Activated CD8-positive, alpha-beta memory T cell treated with anti-CD3 and anti-CD28 coated beads for 48 hours (primary cell): ENCODE measurements around the gene NCAPH2.
A peak's percentile ranks its signal among the peaks of the same experiment; 100 is the strongest.

ENCODE experiments used
- DNase-seq, 3 experiments: peaks; one replicate each; pipeline ENCODE4 v3.0.0-alpha.2; 2020; ENCODE audit warnings: low read depth in 2 of 3, low spot score in 2 of 3

The NCAPH2 gene

GRCh38 chr22:50507991-50508884, at the start of gene NCAPH2:
Gene NCAPH2, plus strand, starts transcription at chr22:50508224. Its CDS starts 114 bp downstream, at chr22:50508338.
- DNase-seq = peak; percentile 98 to 99 (median 99)

GRCh38 chr22:50459016-50459415, 49.0 kb upstream of the NCAPH2 start:
- DNase-seq = no peak

GRCh38 chr22:50459496-50460140, 48.4 kb upstream of the NCAPH2 start:
- no peak for DNase-seq

GRCh38 chr22:50460938-50461337, 47.1 kb upstream of the NCAPH2 start:
- DNase-seq = no peak

GRCh38 chr22:50461536-50461935, 46.5 kb upstream of the NCAPH2 start:
- DNase-seq = no peak

GRCh38 chr22:50461979-50462540, 46.0 kb upstream of the NCAPH2 start:
- DNase-seq = no peak

GRCh38 chr22:50463188-50463900, 44.7 kb upstream of the NCAPH2 start:
- no peak for DNase-seq

GRCh38 chr22:50464451-50464850, 43.6 kb upstream of the NCAPH2 start:
- DNase-seq = no peak

GRCh38 chr22:50465066-50465930, 42.7 kb upstream of the NCAPH2 start:
- DNase-seq = no peak

DNA sequence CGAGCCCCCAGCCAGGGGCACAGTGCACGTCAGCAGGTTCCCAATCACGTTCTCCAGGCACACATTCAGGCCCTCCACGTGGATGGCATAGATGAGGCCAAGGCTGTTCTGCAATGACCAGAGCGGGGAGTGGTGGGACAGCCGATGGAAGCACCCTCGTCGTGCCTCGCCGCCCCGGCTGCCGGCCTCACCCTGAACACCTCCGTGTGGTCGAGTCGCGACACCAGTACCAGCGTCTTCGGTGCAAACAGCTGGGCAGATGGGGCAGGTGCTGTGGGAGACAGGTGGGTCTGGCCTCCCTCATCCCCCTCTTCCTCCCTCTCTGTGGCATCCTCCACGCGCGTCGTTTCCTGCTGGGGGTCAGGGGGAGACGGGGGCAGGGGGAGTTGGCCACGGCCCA, 40.7 kb upstream of the NCAPH2 start:
- no peak for DNase-seq

- no peak for DNase-seq
Observed at GRCh38 chr22:50467773-50468440, 40.1 kb upstream of the NCAPH2 start.

DNA sequence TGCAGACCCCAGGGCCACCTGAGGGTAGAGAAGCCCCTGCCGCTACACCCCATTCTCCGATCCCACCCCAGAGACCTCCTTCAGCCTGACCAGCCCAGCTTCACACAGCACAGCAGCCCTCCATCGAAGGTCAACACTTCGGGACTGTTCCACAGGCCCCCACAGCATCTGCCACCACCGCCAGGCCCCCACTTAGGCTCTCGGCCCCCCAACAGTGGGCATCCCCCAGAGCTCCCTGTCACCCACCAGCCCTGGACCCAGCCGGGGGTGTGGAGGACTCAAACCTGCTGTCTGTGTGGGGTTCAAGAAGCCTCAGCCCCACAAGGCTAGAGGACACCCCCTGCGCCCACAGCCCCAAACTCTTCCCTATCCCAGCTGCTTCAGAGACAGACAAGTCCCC, 39.4 kb upstream of the NCAPH2 start:
- no peak for DNase-seq

- peak; percentile 79 to 96 (median 81) for DNase-seq
Observed at GRCh38 chr22:50469377-50470305, 38.4 kb upstream of the NCAPH2 start.

DNA sequence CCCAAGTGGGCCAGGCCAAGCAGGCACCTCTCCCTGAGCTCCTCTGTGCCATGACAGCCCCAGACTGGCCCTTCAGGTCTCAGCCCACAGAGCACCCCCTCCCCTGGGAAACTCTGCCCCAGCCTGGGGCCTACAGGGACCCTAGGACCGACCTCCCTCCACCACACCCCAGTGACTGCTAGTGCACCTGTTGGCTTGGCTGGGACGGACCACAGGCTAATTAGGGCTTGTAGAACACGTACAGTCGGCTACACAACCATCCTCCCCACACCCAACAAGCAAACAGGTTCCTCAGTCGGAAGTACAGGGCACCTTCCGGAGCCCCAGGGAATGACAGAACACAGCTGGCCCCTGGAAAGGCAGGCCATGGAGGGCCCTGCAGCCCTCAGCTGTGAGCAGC, 37.5 kb upstream of the NCAPH2 start:
- no peak for DNase-seq

DNA sequence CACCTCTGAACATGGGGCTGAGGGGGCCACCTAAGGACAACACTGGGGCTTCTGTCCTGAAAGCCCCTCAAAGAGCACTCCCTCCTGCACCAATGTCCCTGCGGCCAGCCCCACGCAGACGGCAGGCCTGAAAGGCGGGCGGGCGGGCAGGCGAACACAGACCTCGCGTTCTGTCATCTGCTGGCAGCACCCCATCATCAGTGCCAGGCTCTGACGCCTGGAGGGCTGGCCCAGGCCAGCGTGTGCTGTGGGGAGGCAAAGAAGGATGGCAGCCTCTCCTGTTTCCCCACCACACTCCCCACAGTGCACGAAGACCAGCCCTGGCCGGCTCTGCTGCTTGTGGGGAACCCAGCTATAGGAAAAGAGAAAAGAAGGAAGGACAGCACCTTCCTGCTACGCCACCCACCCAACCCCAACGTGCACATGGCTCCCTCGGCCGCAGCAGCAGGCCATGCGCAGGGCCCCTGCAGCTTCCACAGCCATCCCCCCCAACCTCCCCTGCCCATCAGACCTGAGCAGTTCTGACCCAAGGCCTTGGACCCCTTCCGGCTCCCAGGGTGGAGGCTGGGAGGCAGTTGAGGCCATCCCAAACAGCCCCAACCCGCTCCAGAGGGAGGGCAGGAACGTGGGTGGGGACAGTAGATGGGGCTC, 36.7 kb upstream of the NCAPH2 start:
- DNase-seq = no peak

DNA sequence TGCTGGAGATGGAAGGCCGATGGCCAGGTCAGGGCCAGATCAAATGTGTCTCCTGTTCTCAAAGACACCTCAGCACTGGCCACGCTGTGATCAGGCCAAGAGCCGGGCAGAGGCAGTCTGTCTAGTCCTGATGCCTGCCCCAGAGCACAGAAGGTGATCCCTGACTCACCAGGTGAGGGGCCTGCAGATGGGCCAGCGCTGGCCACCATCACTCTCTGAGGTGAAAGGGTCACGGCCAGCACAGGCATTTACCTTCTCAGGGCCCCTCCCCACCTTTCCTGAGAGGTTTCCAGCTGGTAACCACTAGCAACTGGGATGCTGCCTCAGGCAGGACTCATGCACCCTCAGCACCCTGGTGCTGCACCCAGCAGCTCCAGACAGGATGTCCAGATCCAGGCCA, 36.1 kb upstream of the NCAPH2 start:
- no peak for DNase-seq

- DNase-seq = no peak
Observed at GRCh38 chr22:50473088-50473487, 34.9 kb upstream of the NCAPH2 start.
